B cell (primary cell): Measurements from ENCODE around the gene ADAP2. TPM values are rescaled to one million over a fixed set of nuclear protein-coding genes. Genes with fewer than 3 reads are reported as not detected.

Experiments used
- ATAC-seq: fragments of 200-7000 bp; cut with Tn5 transposase; one replicate; pipeline ENCODE4 v1.10.0; 2021; ENCODE audit warnings: low read depth, mild to moderate bottlenecking, moderate number of reproducible peaks, moderate library complexity
- CTCF ChIA-PET: fragments of 350-600 bp; sonication (Branson Sonifier 250); formaldehyde crosslinking; loops from one replicate; lab custom pipeline; 2021; ENCODE audit warnings: antibody characterized with exemption, inconsistent platforms; lab: Charles Lee
- POLR2A ChIA-PET: fragments of 350-600 bp; sonication (Branson Sonifier 250); formaldehyde crosslinking; loops from one replicate; lab custom pipeline; 2021; ENCODE audit warnings: antibody characterized with exemption; lab: Charles Lee
- DNase-seq: peaks from one replicate; pipeline ENCODE4 v3.0.0; 2013
- H2AFZ ChIP-seq: 2 replicates; pipeline ENCODE4 v1.6.1; 2012; ENCODE audit warnings: mild to moderate bottlenecking, low read depth, low read length; ENCODE audit not compliant: insufficient read depth, poor library complexity, severe bottlenecking
- H3K27ac ChIP-seq, 2 donors: 1 replicate in 1 of 2; 2 replicates in 1 of 2; pipeline ENCODE4 v1.5.1; 2012 to 2013; ENCODE audit warnings: low read length in 2 of 2, mild to moderate bottlenecking in 2 of 2, moderate library complexity in 1 of 2
- H3K27me3 ChIP-seq, 4 experiments: fragments of 200-600 bp in 1 of 4; sonication (generic) in 1 of 4; replicated peaks in 1 of 4; 1 replicate in 2 of 4; 2 replicates in 2 of 4; pipeline versions ENCODE4 v1.6.1 to v1.7.0; 2013 to 2016; ENCODE audit warnings: low read length in 3 of 4, mild to moderate bottlenecking in 2 of 4, mixed read lengths in 1 of 4, moderate library complexity in 1 of 4; ENCODE audit not compliant: insufficient read depth in 4 of 4, control insufficient read depth in 3 of 4; ENCODE audit errors: control extremely low read depth in 1 of 4
- H3K36me3 ChIP-seq, 2 experiments: replicated peaks in 1 of 2; 1 replicate in 1 of 2; 2 replicates in 1 of 2; pipeline versions ENCODE4 v1.6.1 to v1.7.1; 2013; ENCODE audit warnings: low read length in 1 of 2; ENCODE audit not compliant: insufficient read depth in 2 of 2, control insufficient read depth in 1 of 2; ENCODE audit errors: control extremely low read depth in 1 of 2, extremely low read depth in 1 of 2
- H3K4me1 ChIP-seq, 2 donors: fragments of 200-600 bp in 1 of 2; sonication (generic) in 1 of 2; 1 replicate in 1 of 2; 2 replicates in 1 of 2; pipeline versions ENCODE4 v1.5.1 to v1.6.1; 2013 to 2017; ENCODE audit warnings: low read length in 2 of 2; ENCODE audit not compliant: control insufficient read depth in 2 of 2, insufficient read depth in 2 of 2
- H3K4me2 ChIP-seq: replicated peaks from 2 replicates; pipeline ENCODE3; 2012; ENCODE audit warnings: mild to moderate bottlenecking, low read depth, low read length; ENCODE audit not compliant: poor library complexity, severe bottlenecking
- H3K4me3 ChIP-seq, 5 experiments: fragments of 200-600 bp in 1 of 5; sonication (generic) in 1 of 5; 1 replicate in 3 of 5; 2 replicates in 2 of 5; pipeline versions ENCODE4 v1.5.1 to v1.7.0; 2011 to 2016; ENCODE audit warnings: low read length in 4 of 5, mild to moderate bottlenecking in 4 of 5, low read depth in 2 of 5, control low read depth in 1 of 5, moderate library complexity in 1 of 5; ENCODE audit not compliant: insufficient read depth in 1 of 5; ENCODE audit errors: control extremely low read depth in 1 of 5, extremely low read depth in 1 of 5
- H3K79me2 ChIP-seq: fragments of 200-600 bp; sonication (generic); one replicate; pipeline ENCODE4 v1.6.0; 2016; ENCODE audit warnings: low read length; ENCODE audit not compliant: control insufficient read depth, insufficient read depth
- H3K9ac ChIP-seq: fragments of 200-600 bp; sonication (generic); 2 replicates; pipeline ENCODE4 v1.6.1; 2017; ENCODE audit warnings: mild to moderate bottlenecking, low read length, moderate library complexity
- H3K9me3 ChIP-seq, 3 donors: one replicate each; pipeline versions ENCODE4 v1.6.1 to v1.7.1; 2013; ENCODE audit warnings: low read length in 2 of 3; ENCODE audit not compliant: control insufficient read depth in 2 of 3, insufficient read depth in 1 of 3; ENCODE audit errors: control extremely low read depth in 1 of 3
- H4K20me1 ChIP-seq: 2 replicates; pipeline ENCODE4 v1.6.0; 2012; ENCODE audit warnings: mild to moderate bottlenecking, low read length; ENCODE audit not compliant: insufficient read depth, control insufficient read depth, poor library complexity, severe bottlenecking
- H3K27ac Mint-ChIP-seq: one replicate; pipeline ENCODE4 v1.8.0; 2021; ENCODE audit warnings: mixed read lengths
- H3K27me3 Mint-ChIP-seq: one replicate; pipeline ENCODE4 v1.8.0; 2021; ENCODE audit warnings: mixed read lengths
- H3K4me1 Mint-ChIP-seq: one replicate; pipeline ENCODE4 v1.8.0; 2021; ENCODE audit warnings: mixed read lengths
- H3K4me3 Mint-ChIP-seq: one replicate; pipeline ENCODE4 v1.8.0; 2021; ENCODE audit warnings: mixed read lengths
- H3K9me3 Mint-ChIP-seq: one replicate; pipeline ENCODE4 v1.8.0; 2022; ENCODE audit warnings: mixed read lengths; ENCODE audit not compliant: insufficient read depth
- CTCF ChIP-seq: fragments of 200-600 bp; IDR thresholded peaks from one replicate; pipeline ENCODE4 v1.8.0; 2022; ENCODE audit warnings: antibody characterized with exemption, mild to moderate bottlenecking
- EZH2 ChIP-seq: IDR thresholded peaks from 2 replicates; pipeline ENCODE4 v1.6.1; 2012; ENCODE audit warnings: borderline replicate concordance, low read depth, mild to moderate bottlenecking, moderate library complexity, low read length; ENCODE audit not compliant: insufficient read depth, poor library complexity, severe bottlenecking
- WGBS: methylation state at CpG from one replicate; pipeline ENCODE4 v1.1.5; 2013; ENCODE audit warnings: missing lambda C conversion rate; ENCODE audit not compliant: insufficient coverage; 5-methylcytosine and 5-hydroxymethylcytosine counted together
- intact Hi-C: fragments of 100-400 bp; cut with micrococcal nuclease; formaldehyde crosslinking; loops from one replicate; pipeline ENCODE4 v1.10.0; 2022
- polyA minus RNA-seq: library from RNA; depleted of rRNA, polyadenylated mRNA; stranded (reverse); fragments of >200 nt; gene quantifications from 2 replicates; pipeline ENCODE4 v1.2.3, GENCODE V29; 2012
- polyA plus RNA-seq: library from polyadenylated mRNA; depleted of rRNA; stranded (reverse); fragments of >200 nt; gene quantifications from 2 replicates; pipeline ENCODE4 v1.2.3, GENCODE V29; 2012
- total RNA-seq, 2 donors: library from RNA; stranded (reverse); fragments of 120-200 nt in 1 of 2; gene quantifications; 1 replicate in 1 of 2; 2 replicates in 1 of 2; pipeline versions ENCODE4 v1.2.3 to v1.2.4, GENCODE V29; 2013 to 2022

ADAP2 gene
- total RNA-seq (11.6 and 14.6 TPM in 2 replicates), polyA plus RNA-seq (8.5 and 166 TPM in 2 replicates), polyA minus RNA-seq (7.9 and 13.8 TPM in 2 replicates)
- 9.1 TPM for total RNA-seq (2013)

- H4K20me1 ChIP-seq = no peaks in the 10 kb centered on the region
- Mint-ChIP-seq H3K4me1 (peaks cover 16% of the 10 kb centered on the region), H3K9me3 (no peaks in the 10 kb centered on the region), H3K4me3 (peak within 1 kb of the TSS; percentile 99), H3K27ac (peak within 1 kb of the TSS; percentile 95), H3K27me3 (no peaks in the 10 kb centered on the region)
- ATAC-seq = peak; percentile 72
- peaks cover 11 to 17% of the 10 kb centered on the region in 2 donors for H3K4me1 ChIP-seq
- H3K79me2 ChIP-seq = no peaks in the 10 kb centered on the region
- peak within 1 kb of the TSS; percentile 87 for H2AFZ ChIP-seq
- no peaks in the 10 kb centered on the region for H3K9me3 ChIP-seq
- H3K9ac ChIP-seq = peak within 1 kb of the TSS; percentile 77
- H3K4me2 ChIP-seq = peak within 1 kb of the TSS; percentile 87
- WGBS = 1% methylated on average over 57 of the region's 60 CpGs
- intact Hi-C loops = loop anchor here (1.0 to 2.0 kb wide), 2 partner anchors 17 to 49 kb away; no protein-coding TSS in a partner anchor
- POLR2A ChIA-PET = interaction anchor here (0.6 to 1.7 kb wide), 3 partner anchors 16 to 49 kb away, joined by 3 to 9 read pairs (median 5); partner anchors contain the start of gene RNF135
- H3K36me3 ChIP-seq = peaks cover 0 to 4% of the 10 kb centered on the region in 2 experiments
- H3K4me3 ChIP-seq = peak within 1 kb of the TSS; percentile 61 to 96 (median 72)
- H3K27me3 ChIP-seq = peaks cover 0 to 6% (median 0%) of the 10 kb centered on the region in 4 experiments
- H3K27ac ChIP-seq = peak within 1 kb of the TSS in 1 of 2 donors; percentile 41
- peak; percentile 70 for DNase-seq
- CTCF ChIA-PET = interaction anchor here (1.4 to 3.2 kb wide), 3 partner anchors 50 to 294 kb away, joined by 3 to 9 read pairs (median 6); partner anchors contain the start of gene RNF135
- TF ChIP-seq CTCF (no peak), EZH2 (no peak)
These were observed at the start of gene ADAP2 for GRCh38 chr17:30921544-30922196. Gene ADAP2, plus strand, starts transcription at chr17:30921945. Its CDS starts 70 bp downstream, at chr17:30922015.

GRCh38 chr17:30886187-30886586 lies 35.6 kb upstream of the ADAP2 start:
- H3K27me3 ChIP-seq = no peaks in the 10 kb centered on the region
- no peak overlapping the region for H3K4me3 Mint-ChIP-seq
- no peaks in the 10 kb centered on the region for H3K36me3 ChIP-seq
- TF ChIP-seq EZH2 = no peak
- TF ChIP-seq CTCF = no peak
- no peak overlapping the region for H3K9ac ChIP-seq
- ATAC-seq (no peak), DNase-seq (no peak)
- no peak overlapping the region for H2AFZ ChIP-seq
- H3K27ac ChIP-seq = no peak overlapping the region
- no peaks in the 10 kb centered on the region for H3K4me1 ChIP-seq
- no peak overlapping the region for H3K4me2 ChIP-seq
- H3K4me3 ChIP-seq = no peak overlapping the region
- CTCF ChIA-PET = interaction anchor here (1.0 kb wide), 1 partner anchor 10 kb away, joined by 3 read pairs; no protein-coding TSS in a partner anchor
- H3K9me3 Mint-ChIP-seq = no peaks in the 10 kb centered on the region
- no peaks in the 10 kb centered on the region for H3K4me1 Mint-ChIP-seq
- WGBS = 93% methylated on average over 2 of the region's 5 CpGs
- no peaks in the 10 kb centered on the region for H4K20me1 ChIP-seq
- intact Hi-C loops = no loop called here
- H3K27ac Mint-ChIP-seq = no peak overlapping the region
- H3K79me2 ChIP-seq = no peaks in the 10 kb centered on the region
- H3K9me3 ChIP-seq = no peaks in the 10 kb centered on the region
- POLR2A ChIA-PET = no interaction called here
- no peaks in the 10 kb centered on the region for H3K27me3 Mint-ChIP-seq
